Activated T-cell treated with anti-CD3 and anti-CD28 coated beads, Interleukin-2, amount 50 U/mL, for 24 hours (primary cell): ENCODE results near the gene MAN2B2.

Experiments used
- DNase-seq: peaks from one replicate; pipeline ENCODE4 v3.0.0-alpha.2; 2020
- H3K27ac Mint-ChIP-seq: 2 replicates; pipeline ENCODE4 v1.8.0; 2020; ENCODE audit warnings: mild to moderate bottlenecking, mixed read lengths
- H3K27me3 Mint-ChIP-seq: 2 replicates; pipeline ENCODE4 v1.8.0; 2020; ENCODE audit warnings: mixed read lengths
- H3K36me3 Mint-ChIP-seq: 2 replicates; pipeline ENCODE4 v1.8.0; 2020; ENCODE audit warnings: low read depth, mixed read lengths
- H3K4me1 Mint-ChIP-seq: 2 replicates; pipeline ENCODE4 v1.8.0; 2020; ENCODE audit warnings: low read depth, mixed read lengths
- H3K4me3 Mint-ChIP-seq: 2 replicates; pipeline ENCODE4 v1.8.0; 2020; ENCODE audit warnings: mild to moderate bottlenecking, moderate library complexity, mixed read lengths
- H3K9me3 Mint-ChIP-seq: 2 replicates; pipeline ENCODE4 v1.8.0; 2020; ENCODE audit warnings: mixed read lengths

MAN2B2 gene

GRCh38 chr4:6574747-6575502 is at the start of gene MAN2B2:
TSS of gene MAN2B2 (plus strand) at chr4:6575189. CDS start at chr4:6575211, 22 bp downstream.
- H3K4me3 Mint-ChIP-seq, result peak within 1 kb of the TSS; percentile 82
- H3K27ac Mint-ChIP-seq, result peak within 1 kb of the TSS; percentile 90
- H3K4me1 Mint-ChIP-seq, result peaks cover 16% of the 10 kb centered on the region
- peaks cover 5% of the 10 kb centered on the region for H3K9me3 Mint-ChIP-seq
- H3K36me3 Mint-ChIP-seq, result peaks cover 29% of the 10 kb centered on the region
- DNase-seq, result peak; percentile 91
- H3K27me3 Mint-ChIP-seq, result no peaks in the 10 kb centered on the region

GRCh38 chr4:6525474-6525873 is 49.5 kb upstream of the MAN2B2 start:
- Mint-ChIP-seq H3K27me3 (peaks cover 12% of the 10 kb centered on the region), H3K9me3 (no peaks in the 10 kb centered on the region), H3K4me1 (no peaks in the 10 kb centered on the region), H3K36me3 (no peaks in the 10 kb centered on the region), H3K27ac (no peak overlapping the region), H3K4me3 (no peak overlapping the region)
- no peak for DNase-seq

GRCh38 chr4:6526156-6526555 is 48.8 kb upstream of the MAN2B2 start:
- Mint-ChIP-seq H3K27ac (no peak overlapping the region), H3K27me3 (peaks cover 15% of the 10 kb centered on the region), H3K36me3 (no peaks in the 10 kb centered on the region), H3K4me1 (no peaks in the 10 kb centered on the region), H3K4me3 (no peak overlapping the region), H3K9me3 (no peaks in the 10 kb centered on the region)
- DNase-seq, result no peak

GRCh38 chr4:6526671-6527091 is 48.3 kb upstream of the MAN2B2 start:
- no peak for DNase-seq
- no peak overlapping the region for H3K27ac Mint-ChIP-seq
- no peaks in the 10 kb centered on the region for H3K4me1 Mint-ChIP-seq
- H3K4me3 Mint-ChIP-seq, result no peak overlapping the region
- H3K9me3 Mint-ChIP-seq, result no peaks in the 10 kb centered on the region
- H3K36me3 Mint-ChIP-seq, result no peaks in the 10 kb centered on the region
- peaks cover 14% of the 10 kb centered on the region for H3K27me3 Mint-ChIP-seq

- Mint-ChIP-seq H3K4me1 (no peaks in the 10 kb centered on the region), H3K27ac (no peak overlapping the region), H3K4me3 (no peak overlapping the region), H3K9me3 (no peaks in the 10 kb centered on the region), H3K36me3 (no peaks in the 10 kb centered on the region), H3K27me3 (peaks cover 14% of the 10 kb centered on the region)
- DNase-seq, result no peak
These were observed 47.7 kb upstream of the MAN2B2 start for GRCh38 chr4:6527259-6527658.

- no peaks in the 10 kb centered on the region for H3K4me1 Mint-ChIP-seq
- H3K27ac Mint-ChIP-seq, result no peak overlapping the region
- peaks cover 14% of the 10 kb centered on the region for H3K27me3 Mint-ChIP-seq
These were observed 47.0 kb upstream of the MAN2B2 start for GRCh38 chr4:6527683-6528595.

GRCh38 chr4:6529021-6529420 is 46.0 kb upstream of the MAN2B2 start:
- no peaks in the 10 kb centered on the region for H3K9me3 Mint-ChIP-seq
- H3K36me3 Mint-ChIP-seq, result no peaks in the 10 kb centered on the region
- H3K27me3 Mint-ChIP-seq, result peaks cover 14% of the 10 kb centered on the region
- H3K27ac Mint-ChIP-seq, result no peak overlapping the region
- no peak overlapping the region for H3K4me3 Mint-ChIP-seq
- H3K4me1 Mint-ChIP-seq, result no peaks in the 10 kb centered on the region
- DNase-seq, result no peak

More at GRCh38 chr4:6527683-6528595, 47.0 kb upstream of the MAN2B2 start:
- Mint-ChIP-seq H3K36me3 (no peaks in the 10 kb centered on the region), H3K4me3 (no peak overlapping the region), H3K9me3 (no peaks in the 10 kb centered on the region)
- DNase-seq, result no peak

- no peak overlapping the region for H3K4me3 Mint-ChIP-seq
- no peak for DNase-seq
- H3K4me1 Mint-ChIP-seq, result no peaks in the 10 kb centered on the region
- no peak overlapping the region for H3K27ac Mint-ChIP-seq
- no peaks in the 10 kb centered on the region for H3K36me3 Mint-ChIP-seq
- H3K27me3 Mint-ChIP-seq, result peaks cover 14% of the 10 kb centered on the region
- H3K9me3 Mint-ChIP-seq, result no peaks in the 10 kb centered on the region
These were observed 44.7 kb upstream of the MAN2B2 start for GRCh38 chr4:6530301-6530700.

- no peaks in the 10 kb centered on the region for H3K9me3 Mint-ChIP-seq
- H3K4me1 Mint-ChIP-seq, result no peaks in the 10 kb centered on the region
- H3K27ac Mint-ChIP-seq, result no peak overlapping the region
- no peak overlapping the region for H3K4me3 Mint-ChIP-seq
- H3K36me3 Mint-ChIP-seq, result no peaks in the 10 kb centered on the region
- H3K27me3 Mint-ChIP-seq, result peaks cover 14% of the 10 kb centered on the region
- DNase-seq, result no peak
These were observed 44.0 kb upstream of the MAN2B2 start for GRCh38 chr4:6530964-6531363.

- H3K4me3 Mint-ChIP-seq, result no peak overlapping the region
- H3K27ac Mint-ChIP-seq, result no peak overlapping the region
- no peaks in the 10 kb centered on the region for H3K36me3 Mint-ChIP-seq
- H3K27me3 Mint-ChIP-seq, result peaks cover 16% of the 10 kb centered on the region
- DNase-seq, result no peak
- no peaks in the 10 kb centered on the region for H3K9me3 Mint-ChIP-seq
- no peaks in the 10 kb centered on the region for H3K4me1 Mint-ChIP-seq
These were observed 42.9 kb upstream of the MAN2B2 start for GRCh38 chr4:6532102-6532501.

- H3K4me3 Mint-ChIP-seq, result no peak overlapping the region
- H3K36me3 Mint-ChIP-seq, result no peaks in the 10 kb centered on the region
- H3K9me3 Mint-ChIP-seq, result no peaks in the 10 kb centered on the region
- DNase-seq, result no peak
- no peak overlapping the region for H3K27ac Mint-ChIP-seq
- peaks cover 16% of the 10 kb centered on the region for H3K27me3 Mint-ChIP-seq
- H3K4me1 Mint-ChIP-seq, result no peaks in the 10 kb centered on the region
These were observed 42.3 kb upstream of the MAN2B2 start for GRCh38 chr4:6532658-6533057.

- Mint-ChIP-seq H3K36me3 (no peaks in the 10 kb centered on the region), H3K9me3 (no peaks in the 10 kb centered on the region), H3K27me3 (peaks cover 24% of the 10 kb centered on the region), H3K27ac (no peak overlapping the region), H3K4me1 (no peaks in the 10 kb centered on the region), H3K4me3 (no peak overlapping the region)
- no peak for DNase-seq
These were observed 40.9 kb upstream of the MAN2B2 start for GRCh38 chr4:6534050-6534449.

GRCh38 chr4:6534618-6535328 is 40.2 kb upstream of the MAN2B2 start:
- no peak for DNase-seq
- no peak overlapping the region for H3K27ac Mint-ChIP-seq
- no peaks in the 10 kb centered on the region for H3K9me3 Mint-ChIP-seq
- H3K4me3 Mint-ChIP-seq, result no peak overlapping the region
- peaks cover 26% of the 10 kb centered on the region for H3K27me3 Mint-ChIP-seq
- H3K4me1 Mint-ChIP-seq, result no peaks in the 10 kb centered on the region
- H3K36me3 Mint-ChIP-seq, result no peaks in the 10 kb centered on the region

- Mint-ChIP-seq H3K4me1 (no peaks in the 10 kb centered on the region), H3K27me3 (peaks cover 28% of the 10 kb centered on the region)
These were observed 39.7 kb upstream of the MAN2B2 start for GRCh38 chr4:6535329-6535692.

More at GRCh38 chr4:6535329-6535692, 39.7 kb upstream of the MAN2B2 start:
- Mint-ChIP-seq H3K4me3 (no peak overlapping the region), H3K36me3 (no peaks in the 10 kb centered on the region), H3K27ac (no peak overlapping the region), H3K9me3 (peaks cover 4% of the 10 kb centered on the region)
- DNase-seq, result no peak
